Measurements from ENCODE around the gene UBR4.

Gene UBR4

DNA sequence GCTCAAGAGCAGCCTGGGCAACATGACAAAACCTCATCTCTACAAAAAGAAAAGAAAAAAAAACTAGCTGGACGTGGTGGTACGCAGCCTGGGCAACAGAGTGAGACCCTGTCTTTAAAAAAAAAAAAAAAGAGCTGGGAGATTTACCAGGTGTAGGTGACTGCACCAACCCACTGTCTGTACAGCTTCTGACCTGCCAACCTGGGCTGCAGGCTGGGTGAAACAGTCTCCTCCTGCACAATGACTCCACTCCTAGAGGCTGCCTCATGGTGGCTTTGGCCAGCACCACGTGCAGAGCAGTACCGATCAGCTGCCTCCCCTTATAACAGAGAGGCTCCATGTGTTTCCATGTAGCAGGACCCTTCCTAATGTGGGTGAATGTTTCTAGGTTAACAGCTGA lies 45.2 kb upstream of the UBR4 start:
- Histone ChIP-seq H3K9ac (ENCODE audit: low read length) (no peak overlapping the region), H3K79me2 (ENCODE audit: low read length) (peaks cover 57% of the 10 kb centered on the region), H3K9me3 (ENCODE audit: insufficient read depth, low read length) (no peaks in the 10 kb centered on the region), H3K36me3 (replicated peaks; ENCODE audit: low read depth, low read length) (peaks cover 8% of the 10 kb centered on the region), H3K4me2 (ENCODE audit: low read length) (no peak overlapping the region), H3K27ac (ENCODE audit: low read length) (no peak overlapping the region), H3K4me3 (ENCODE audit: low read length) (no peak overlapping the region), H3K27me3 (ENCODE audit: low read depth, low read length) (no peaks in the 10 kb centered on the region), H2AFZ (ENCODE audit: low read depth, low read length) (no peak overlapping the region), H3K4me1 (ENCODE audit: low read length) (peaks cover 16% of the 10 kb centered on the region), H4K20me1 (ENCODE audit: insufficient read depth, low read length) (no peaks in the 10 kb centered on the region)
- TF ChIP-seq, protein P1, sequence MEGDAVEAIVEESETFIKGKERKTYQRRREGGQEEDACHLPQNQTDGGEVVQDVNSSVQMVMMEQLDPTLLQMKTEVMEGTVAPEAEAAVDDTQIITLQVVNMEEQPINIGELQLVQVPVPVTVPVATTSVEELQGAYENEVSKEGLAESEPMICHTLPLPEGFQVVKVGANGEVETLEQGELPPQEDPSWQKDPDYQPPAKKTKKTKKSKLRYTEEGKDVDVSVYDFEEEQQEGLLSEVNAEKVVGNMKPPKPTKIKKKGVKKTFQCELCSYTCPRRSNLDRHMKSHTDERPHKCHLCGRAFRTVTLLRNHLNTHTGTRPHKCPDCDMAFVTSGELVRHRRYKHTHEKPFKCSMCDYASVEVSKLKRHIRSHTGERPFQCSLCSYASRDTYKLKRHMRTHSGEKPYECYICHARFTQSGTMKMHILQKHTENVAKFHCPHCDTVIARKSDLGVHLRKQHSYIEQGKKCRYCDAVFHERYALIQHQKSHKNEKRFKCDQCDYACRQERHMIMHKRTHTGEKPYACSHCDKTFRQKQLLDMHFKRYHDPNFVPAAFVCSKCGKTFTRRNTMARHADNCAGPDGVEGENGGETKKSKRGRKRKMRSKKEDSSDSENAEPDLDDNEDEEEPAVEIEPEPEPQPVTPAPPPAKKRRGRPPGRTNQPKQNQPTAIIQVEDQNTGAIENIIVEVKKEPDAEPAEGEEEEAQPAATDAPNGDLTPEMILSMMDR (IDR thresholded peaks at IDR 0.05; ENCODE audit: low read depth, low read length), result no peak
- no peak for TF ChIP-seq EZH2phosphoT487 (IDR thresholded peaks at IDR 0.05; ENCODE audit: low read depth)

DNA sequence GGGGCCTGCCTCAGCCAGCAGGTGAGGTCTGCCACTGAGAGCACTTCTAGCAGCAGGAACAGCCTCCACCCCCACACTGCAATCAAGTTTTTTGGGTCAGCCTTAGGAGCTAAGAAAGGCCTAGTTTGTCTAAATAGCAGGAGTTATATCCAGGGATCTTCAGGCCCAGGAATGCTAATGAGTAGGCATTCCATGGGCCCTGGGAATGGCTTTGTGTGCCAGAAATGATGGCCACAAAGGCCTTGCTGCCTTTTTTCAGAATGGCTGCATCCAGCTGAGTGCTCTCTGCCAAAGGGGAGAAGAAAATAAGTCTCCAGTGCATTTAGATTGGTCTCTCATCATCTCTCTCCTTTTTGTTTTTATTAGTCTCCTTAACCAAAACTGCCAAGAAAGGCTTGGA lies 44.4 kb upstream of the UBR4 start:
- Histone ChIP-seq H3K27ac (ENCODE audit: low read length) (no peak overlapping the region), H3K27me3 (ENCODE audit: low read depth, low read length) (no peaks in the 10 kb centered on the region), H3K79me2 (ENCODE audit: low read length) (peaks cover 65% of the 10 kb centered on the region), H2AFZ (ENCODE audit: low read depth, low read length) (no peak overlapping the region), H3K4me2 (ENCODE audit: low read length) (no peak overlapping the region), H3K36me3 (replicated peaks; ENCODE audit: low read depth, low read length) (peaks cover 8% of the 10 kb centered on the region), H3K4me1 (ENCODE audit: low read length) (peaks cover 17% of the 10 kb centered on the region), H3K9ac (ENCODE audit: low read length) (no peak overlapping the region), H4K20me1 (ENCODE audit: insufficient read depth, low read length) (no peaks in the 10 kb centered on the region), H3K4me3 (ENCODE audit: low read length) (no peak overlapping the region), H3K9me3 (ENCODE audit: insufficient read depth, low read length) (no peaks in the 10 kb centered on the region)
- TF ChIP-seq, protein P1 (IDR thresholded peaks at IDR 0.05; ENCODE audit: low read depth, low read length), result no peak
- no peak for TF ChIP-seq EZH2phosphoT487 (IDR thresholded peaks at IDR 0.05; ENCODE audit: low read depth)

DNA sequence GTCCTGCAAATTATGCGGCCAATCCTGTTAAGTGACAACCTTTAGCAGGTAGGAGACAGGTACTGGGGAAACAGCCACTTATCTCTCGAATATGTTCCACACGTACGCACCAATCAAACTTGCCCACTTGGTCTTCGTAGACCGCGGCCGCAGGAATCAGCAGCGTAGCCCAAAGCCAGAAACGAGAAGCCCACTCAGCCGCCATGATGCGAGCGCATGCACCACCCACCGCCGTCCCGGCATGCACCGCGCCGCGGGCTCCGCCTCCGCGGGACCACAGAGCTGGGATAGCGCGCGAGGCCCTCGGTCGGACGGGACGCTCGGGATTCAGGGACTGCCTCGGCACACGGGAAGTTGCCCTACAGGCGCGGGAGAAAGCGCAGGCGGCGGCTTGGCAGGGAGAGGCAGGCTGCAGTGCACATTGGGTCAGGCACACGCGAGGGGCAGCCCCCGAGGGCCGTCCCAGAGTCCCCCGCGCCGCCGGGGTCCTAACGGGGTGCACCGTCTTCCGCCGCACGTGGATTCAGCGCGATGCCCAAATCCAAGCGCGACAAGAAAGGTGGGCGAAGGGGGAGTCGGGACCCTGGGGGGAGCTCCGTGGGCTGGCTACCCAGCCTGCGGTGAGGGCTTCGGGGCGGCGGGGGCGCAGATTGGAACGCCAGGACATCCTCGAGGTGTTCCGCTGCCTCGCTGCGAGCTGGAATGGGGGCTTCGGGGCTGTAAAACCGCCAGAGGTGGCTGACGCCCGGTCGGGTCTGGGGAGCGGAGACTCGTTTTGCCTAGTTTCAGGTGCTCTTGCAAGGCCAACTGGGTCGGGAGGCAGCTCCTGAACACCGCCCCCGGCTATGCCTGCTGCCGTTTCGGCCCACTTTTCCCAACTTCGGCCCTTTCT lies 41.5 kb upstream of the UBR4 start, which contains the start of the genes EMC1 and MRTO4:
EMC1 (minus strand) TSS at position 220 of the 892 bp plus-strand sequence; CDS start at position 205, 15 bp downstream.
MRTO4 (plus strand) TSS at position 501 of the 892 bp plus-strand sequence; CDS start at position 532, 31 bp downstream.
- H3K9ac ChIP-seq (ENCODE audit: low read length), result peak within 1 kb of the TSS; percentile 93

More for the DNA sequence above, 41.5 kb upstream of the UBR4 start, which contains the start of the genes EMC1 and MRTO4:
- H3K27me3 ChIP-seq (ENCODE audit: low read depth, low read length), result no peaks in the 10 kb centered on the region
- no peaks in the 10 kb centered on the region for H3K9me3 ChIP-seq (ENCODE audit: insufficient read depth, low read length)
- H3K4me3 ChIP-seq (ENCODE audit: low read length), result peak within 1 kb of the TSS; percentile 100
- no peak for TF ChIP-seq EZH2phosphoT487 (IDR thresholded peaks at IDR 0.05; ENCODE audit: low read depth)
- TF ChIP-seq, protein P1 (IDR thresholded peaks at IDR 0.05; ENCODE audit: low read depth, low read length), result no peak
- H3K4me2 ChIP-seq (ENCODE audit: low read length), result peak within 1 kb of the TSS; percentile 80
- H2AFZ ChIP-seq (ENCODE audit: low read depth, low read length), result peak within 1 kb of the TSS; percentile 83
- H3K27ac ChIP-seq (ENCODE audit: low read length), result peak within 1 kb of the TSS; percentile 92
- no peaks in the 10 kb centered on the region for H4K20me1 ChIP-seq (ENCODE audit: insufficient read depth, low read length)
- H3K4me1 ChIP-seq (ENCODE audit: low read length), result peaks cover 17% of the 10 kb centered on the region
- H3K36me3 ChIP-seq (replicated peaks; ENCODE audit: low read depth, low read length), result peaks cover 4% of the 10 kb centered on the region
- H3K79me2 ChIP-seq (ENCODE audit: low read length), result peaks cover 93% of the 10 kb centered on the region

Measured in OCI-LY3 (cell line).